K562 (cell line): ENCODE measurements around the gene THOP1. TPM values are rescaled to one million over a fixed set of nuclear protein-coding genes. Genes with fewer than 3 reads are reported as not detected.

ENCODE experiments used
- CHCHD3 ChIP-seq: fragments of 250-450 bp; sonication (Bioruptor Pico); IDR thresholded peaks from 2 replicates; pipeline ENCODE4 v2.1.2; 2022; ENCODE audit warnings: mild to moderate bottlenecking
- GABPB1 ChIP-seq: sonication (generic); formaldehyde crosslinking; IDR thresholded peaks from 2 replicates; pipeline ENCODE4 v1.8.0; 2022; ENCODE audit warnings: mild to moderate bottlenecking, missing genetic modification reagents
- NEUROD1 ChIP-seq: fragments of 150-350 bp; IDR thresholded peaks from 2 replicates; pipeline ENCODE4 v1.6.1; 2014; ENCODE audit warnings: borderline replicate concordance, low read length, low read depth; ENCODE audit not compliant: partially characterized antibody
- POLR2AphosphoS2 ChIP-seq: IDR thresholded peaks from 2 replicates; pipeline ENCODE4 v1.6.1; 2012; ENCODE audit warnings: low read length, improper control_type of control experiment
- SMC3 ChIP-seq: conservative IDR thresholded peaks from 2 replicates; pipeline ENCODE4 v1.6.1; 2011; ENCODE audit warnings: low read depth, low read length, improper control_type of control experiment; ENCODE audit not compliant: insufficient read depth
- TAF9B ChIP-seq: fragments of 450-650 bp; IDR thresholded peaks from 2 replicates; pipeline ENCODE4 v1.6.1; 2018; ENCODE audit warnings: mild to moderate bottlenecking; ENCODE audit not compliant: partially characterized antibody
- ZC3H4 ChIP-seq: sonication (generic); formaldehyde crosslinking; IDR thresholded peaks from 2 replicates; pipeline ENCODE4 v1.9.0; 2021; ENCODE audit warnings: missing genetic modification reagents, borderline replicate concordance
- ZNF668 ChIP-seq: fragments of 250-450 bp; sonication (Bioruptor Pico); IDR thresholded peaks from 2 replicates; pipeline ENCODE4 v1.8.0; 2022; ENCODE audit warnings: mild to moderate bottlenecking, inconsistent platforms
- ZNF79 ChIP-seq: fragments of 250-450 bp; sonication (Bioruptor Pico); IDR thresholded peaks from 2 replicates; pipeline ENCODE4 v1.4.0; 2020; ENCODE audit warnings: low read depth, mild to moderate bottlenecking, moderate library complexity
- polyA plus RNA-seq, 8 experiments: library from polyadenylated mRNA; depleted of rRNA in 4 of 8; stranded (reverse) in 5 of 8; unstranded in 3 of 8; fragments of >200 nt; fragmentation: Nextera tagmentation in 2 of 8; fragmentation: Illumina TruSeq in 1 of 8; extraction: Ambion mirVana in 2 of 8; extraction: Trizol in 1 of 8; gene quantifications; 2 replicates each; pipeline versions ENCODE4 v1.2.1 to v1.2.3, GENCODE V29; 2011 to 2014; ENCODE audit warnings: inconsistent platforms in 1 of 8, missing spikeins in 1 of 8
- total RNA-seq, 7 experiments: library from RNA; depleted of rRNA in 6 of 7; stranded (reverse); fragments of >200 nt in 6 of 7; fragmentation: Illumina TruSeq in 2 of 7; extraction: Trizol in 2 of 7; gene quantifications; 2 replicates each; pipeline versions ENCODE4 v1.2.1 to v1.2.3, GENCODE V29; 2011 to 2021; ENCODE audit warnings: low replicate concordance in 1 of 7
- TF ChIP-seq, protein P1 (sequence below): fragments of 450-650 bp; IDR thresholded peaks from 2 replicates; pipeline ENCODE4 v1.6.1; 2016; ENCODE audit warnings: borderline replicate concordance
- TF ChIP-seq, protein P2 (sequence below): fragments of 250-450 bp; sonication (Bioruptor Pico); IDR thresholded peaks from 2 replicates; pipeline ENCODE4 v1.4.0; 2020
- TF ChIP-seq, protein P3 (sequence below): fragments of 450-650 bp; IDR thresholded peaks from 2 replicates; pipeline ENCODE4 v1.6.1; 2016; ENCODE audit warnings: mild to moderate bottlenecking, moderate library complexity

THOP1 gene
- total and polyA plus RNA-seq, 9 of the 15 experiments (the other 6 are each of a cell fraction or from before 2014, with no cell fraction given), result 1.3 to 255 (median 96.1) TPM

DNA sequence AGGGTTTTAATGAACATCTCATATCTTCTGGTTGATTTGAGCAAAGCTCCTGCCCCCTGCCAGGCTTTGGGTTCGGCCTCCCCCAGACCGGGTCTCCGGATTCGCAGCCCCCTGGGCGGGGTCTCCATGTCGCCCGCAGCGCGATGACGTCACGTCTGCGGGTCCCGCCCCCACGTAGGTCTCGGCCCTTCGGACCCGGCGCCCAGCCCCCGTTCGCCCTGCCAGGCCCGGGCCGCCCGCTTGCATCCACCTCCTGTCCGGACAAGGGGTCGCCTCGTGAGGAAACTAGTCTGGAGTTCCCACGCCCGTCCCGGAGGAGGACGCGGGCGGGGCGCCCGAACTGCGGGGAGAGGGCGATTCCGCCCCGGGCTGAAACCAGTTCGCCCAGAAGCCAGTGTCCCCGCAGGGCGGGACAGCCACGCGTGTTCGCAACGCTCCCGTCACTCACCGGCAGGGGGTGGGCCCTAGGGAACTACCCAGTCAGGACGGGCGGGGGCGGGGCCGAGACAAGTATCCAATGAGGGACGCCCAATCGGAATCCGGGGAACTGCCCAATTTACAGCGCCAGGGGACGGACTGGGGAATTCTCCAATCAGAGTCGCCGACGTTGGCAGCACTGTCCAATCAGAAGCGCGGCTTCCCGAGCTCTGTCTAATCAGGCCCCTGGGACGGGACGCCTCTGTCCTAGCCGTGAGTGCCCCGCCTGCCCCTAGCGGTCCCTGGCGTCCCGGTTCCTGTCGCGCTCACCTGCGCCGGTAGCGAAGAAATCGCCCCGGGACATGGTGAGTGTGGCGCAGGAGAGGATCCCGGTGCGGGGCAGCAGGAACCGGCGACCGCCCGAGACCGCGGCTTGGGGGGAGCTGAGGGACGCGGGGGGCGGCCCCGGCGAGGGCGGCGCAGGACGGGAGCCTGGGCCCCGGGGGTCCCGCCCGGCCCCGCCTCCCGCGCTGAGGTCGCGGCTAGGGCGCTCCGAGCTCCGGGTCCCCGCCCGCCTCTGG, 55.8 kb downstream of the THOP1 start, which contains the start of gene ZNF555 (continued):
- TF ChIP-seq, protein P1, sequence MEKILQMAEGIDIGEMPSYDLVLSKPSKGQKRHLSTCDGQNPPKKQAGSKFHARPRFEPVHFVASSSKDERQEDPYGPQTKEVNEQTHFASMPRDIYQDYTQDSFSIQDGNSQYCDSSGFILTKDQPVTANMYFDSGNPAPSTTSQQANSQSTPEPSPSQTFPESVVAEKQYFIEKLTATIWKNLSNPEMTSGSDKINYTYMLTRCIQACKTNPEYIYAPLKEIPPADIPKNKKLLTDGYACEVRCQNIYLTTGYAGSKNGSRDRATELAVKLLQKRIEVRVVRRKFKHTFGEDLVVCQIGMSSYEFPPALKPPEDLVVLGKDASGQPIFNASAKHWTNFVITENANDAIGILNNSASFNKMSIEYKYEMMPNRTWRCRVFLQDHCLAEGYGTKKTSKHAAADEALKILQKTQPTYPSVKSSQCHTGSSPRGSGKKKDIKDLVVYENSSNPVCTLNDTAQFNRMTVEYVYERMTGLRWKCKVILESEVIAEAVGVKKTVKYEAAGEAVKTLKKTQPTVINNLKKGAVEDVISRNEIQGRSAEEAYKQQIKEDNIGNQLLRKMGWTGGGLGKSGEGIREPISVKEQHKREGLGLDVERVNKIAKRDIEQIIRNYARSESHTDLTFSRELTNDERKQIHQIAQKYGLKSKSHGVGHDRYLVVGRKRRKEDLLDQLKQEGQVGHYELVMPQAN, result peak; percentile 62; the same call in 1 of the 2 replicates
- TF ChIP-seq POLR2AphosphoS2, result no peak
- TF ChIP-seq ZNF79 (CRISPR knock-in tag), result no peak
- no peak for TF ChIP-seq ZC3H4
- TF ChIP-seq, protein P2, sequence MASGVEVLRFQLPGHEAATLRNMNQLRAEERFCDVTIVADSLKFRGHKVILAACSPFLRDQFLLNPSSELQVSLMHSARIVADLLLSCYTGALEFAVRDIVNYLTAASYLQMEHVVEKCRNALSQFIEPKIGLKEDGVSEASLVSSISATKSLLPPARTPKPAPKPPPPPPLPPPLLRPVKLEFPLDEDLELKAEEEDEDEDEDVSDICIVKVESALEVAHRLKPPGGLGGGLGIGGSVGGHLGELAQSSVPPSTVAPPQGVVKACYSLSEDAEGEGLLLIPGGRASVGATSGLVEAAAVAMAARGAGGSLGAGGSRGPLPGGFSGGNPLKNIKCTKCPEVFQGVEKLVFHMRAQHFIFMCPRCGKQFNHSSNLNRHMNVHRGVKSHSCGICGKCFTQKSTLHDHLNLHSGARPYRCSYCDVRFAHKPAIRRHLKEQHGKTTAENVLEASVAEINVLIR, result peak; percentile 60; the same call in 1 of the 2 replicates
- TF ChIP-seq, protein P3, sequence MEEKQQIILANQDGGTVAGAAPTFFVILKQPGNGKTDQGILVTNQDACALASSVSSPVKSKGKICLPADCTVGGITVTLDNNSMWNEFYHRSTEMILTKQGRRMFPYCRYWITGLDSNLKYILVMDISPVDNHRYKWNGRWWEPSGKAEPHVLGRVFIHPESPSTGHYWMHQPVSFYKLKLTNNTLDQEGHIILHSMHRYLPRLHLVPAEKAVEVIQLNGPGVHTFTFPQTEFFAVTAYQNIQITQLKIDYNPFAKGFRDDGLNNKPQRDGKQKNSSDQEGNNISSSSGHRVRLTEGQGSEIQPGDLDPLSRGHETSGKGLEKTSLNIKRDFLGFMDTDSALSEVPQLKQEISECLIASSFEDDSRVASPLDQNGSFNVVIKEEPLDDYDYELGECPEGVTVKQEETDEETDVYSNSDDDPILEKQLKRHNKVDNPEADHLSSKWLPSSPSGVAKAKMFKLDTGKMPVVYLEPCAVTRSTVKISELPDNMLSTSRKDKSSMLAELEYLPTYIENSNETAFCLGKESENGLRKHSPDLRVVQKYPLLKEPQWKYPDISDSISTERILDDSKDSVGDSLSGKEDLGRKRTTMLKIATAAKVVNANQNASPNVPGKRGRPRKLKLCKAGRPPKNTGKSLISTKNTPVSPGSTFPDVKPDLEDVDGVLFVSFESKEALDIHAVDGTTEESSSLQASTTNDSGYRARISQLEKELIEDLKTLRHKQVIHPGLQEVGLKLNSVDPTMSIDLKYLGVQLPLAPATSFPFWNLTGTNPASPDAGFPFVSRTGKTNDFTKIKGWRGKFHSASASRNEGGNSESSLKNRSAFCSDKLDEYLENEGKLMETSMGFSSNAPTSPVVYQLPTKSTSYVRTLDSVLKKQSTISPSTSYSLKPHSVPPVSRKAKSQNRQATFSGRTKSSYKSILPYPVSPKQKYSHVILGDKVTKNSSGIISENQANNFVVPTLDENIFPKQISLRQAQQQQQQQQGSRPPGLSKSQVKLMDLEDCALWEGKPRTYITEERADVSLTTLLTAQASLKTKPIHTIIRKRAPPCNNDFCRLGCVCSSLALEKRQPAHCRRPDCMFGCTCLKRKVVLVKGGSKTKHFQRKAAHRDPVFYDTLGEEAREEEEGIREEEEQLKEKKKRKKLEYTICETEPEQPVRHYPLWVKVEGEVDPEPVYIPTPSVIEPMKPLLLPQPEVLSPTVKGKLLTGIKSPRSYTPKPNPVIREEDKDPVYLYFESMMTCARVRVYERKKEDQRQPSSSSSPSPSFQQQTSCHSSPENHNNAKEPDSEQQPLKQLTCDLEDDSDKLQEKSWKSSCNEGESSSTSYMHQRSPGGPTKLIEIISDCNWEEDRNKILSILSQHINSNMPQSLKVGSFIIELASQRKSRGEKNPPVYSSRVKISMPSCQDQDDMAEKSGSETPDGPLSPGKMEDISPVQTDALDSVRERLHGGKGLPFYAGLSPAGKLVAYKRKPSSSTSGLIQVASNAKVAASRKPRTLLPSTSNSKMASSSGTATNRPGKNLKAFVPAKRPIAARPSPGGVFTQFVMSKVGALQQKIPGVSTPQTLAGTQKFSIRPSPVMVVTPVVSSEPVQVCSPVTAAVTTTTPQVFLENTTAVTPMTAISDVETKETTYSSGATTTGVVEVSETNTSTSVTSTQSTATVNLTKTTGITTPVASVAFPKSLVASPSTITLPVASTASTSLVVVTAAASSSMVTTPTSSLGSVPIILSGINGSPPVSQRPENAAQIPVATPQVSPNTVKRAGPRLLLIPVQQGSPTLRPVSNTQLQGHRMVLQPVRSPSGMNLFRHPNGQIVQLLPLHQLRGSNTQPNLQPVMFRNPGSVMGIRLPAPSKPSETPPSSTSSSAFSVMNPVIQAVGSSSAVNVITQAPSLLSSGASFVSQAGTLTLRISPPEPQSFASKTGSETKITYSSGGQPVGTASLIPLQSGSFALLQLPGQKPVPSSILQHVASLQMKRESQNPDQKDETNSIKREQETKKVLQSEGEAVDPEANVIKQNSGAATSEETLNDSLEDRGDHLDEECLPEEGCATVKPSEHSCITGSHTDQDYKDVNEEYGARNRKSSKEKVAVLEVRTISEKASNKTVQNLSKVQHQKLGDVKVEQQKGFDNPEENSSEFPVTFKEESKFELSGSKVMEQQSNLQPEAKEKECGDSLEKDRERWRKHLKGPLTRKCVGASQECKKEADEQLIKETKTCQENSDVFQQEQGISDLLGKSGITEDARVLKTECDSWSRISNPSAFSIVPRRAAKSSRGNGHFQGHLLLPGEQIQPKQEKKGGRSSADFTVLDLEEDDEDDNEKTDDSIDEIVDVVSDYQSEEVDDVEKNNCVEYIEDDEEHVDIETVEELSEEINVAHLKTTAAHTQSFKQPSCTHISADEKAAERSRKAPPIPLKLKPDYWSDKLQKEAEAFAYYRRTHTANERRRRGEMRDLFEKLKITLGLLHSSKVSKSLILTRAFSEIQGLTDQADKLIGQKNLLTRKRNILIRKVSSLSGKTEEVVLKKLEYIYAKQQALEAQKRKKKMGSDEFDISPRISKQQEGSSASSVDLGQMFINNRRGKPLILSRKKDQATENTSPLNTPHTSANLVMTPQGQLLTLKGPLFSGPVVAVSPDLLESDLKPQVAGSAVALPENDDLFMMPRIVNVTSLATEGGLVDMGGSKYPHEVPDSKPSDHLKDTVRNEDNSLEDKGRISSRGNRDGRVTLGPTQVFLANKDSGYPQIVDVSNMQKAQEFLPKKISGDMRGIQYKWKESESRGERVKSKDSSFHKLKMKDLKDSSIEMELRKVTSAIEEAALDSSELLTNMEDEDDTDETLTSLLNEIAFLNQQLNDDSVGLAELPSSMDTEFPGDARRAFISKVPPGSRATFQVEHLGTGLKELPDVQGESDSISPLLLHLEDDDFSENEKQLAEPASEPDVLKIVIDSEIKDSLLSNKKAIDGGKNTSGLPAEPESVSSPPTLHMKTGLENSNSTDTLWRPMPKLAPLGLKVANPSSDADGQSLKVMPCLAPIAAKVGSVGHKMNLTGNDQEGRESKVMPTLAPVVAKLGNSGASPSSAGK, result peak; percentile 88
- no peak for TF ChIP-seq ZNF668
- peak; percentile 97 for TF ChIP-seq NEUROD1
- peak; percentile 65; the same call in 1 of the 2 replicates for TF ChIP-seq GABPB1 (CRISPR knock-in tag)
- TF ChIP-seq SMC3, result no peak
- TF ChIP-seq TAF9B, result no peak
- TF ChIP-seq CHCHD3 (CRISPR knock-in tag), result no peak
